ENCODE measurements around the gene LMBR1. TPM values are rescaled to one million over a fixed set of nuclear protein-coding genes. Genes with fewer than 3 reads are reported as not detected.

LMBR1 gene
- total and polyA plus RNA-seq, 2 of the 13 experiments (the other 11 are each of a cell fraction or from before 2014, with no cell fraction given): 20.9 to 39.6 TPM

DNA sequence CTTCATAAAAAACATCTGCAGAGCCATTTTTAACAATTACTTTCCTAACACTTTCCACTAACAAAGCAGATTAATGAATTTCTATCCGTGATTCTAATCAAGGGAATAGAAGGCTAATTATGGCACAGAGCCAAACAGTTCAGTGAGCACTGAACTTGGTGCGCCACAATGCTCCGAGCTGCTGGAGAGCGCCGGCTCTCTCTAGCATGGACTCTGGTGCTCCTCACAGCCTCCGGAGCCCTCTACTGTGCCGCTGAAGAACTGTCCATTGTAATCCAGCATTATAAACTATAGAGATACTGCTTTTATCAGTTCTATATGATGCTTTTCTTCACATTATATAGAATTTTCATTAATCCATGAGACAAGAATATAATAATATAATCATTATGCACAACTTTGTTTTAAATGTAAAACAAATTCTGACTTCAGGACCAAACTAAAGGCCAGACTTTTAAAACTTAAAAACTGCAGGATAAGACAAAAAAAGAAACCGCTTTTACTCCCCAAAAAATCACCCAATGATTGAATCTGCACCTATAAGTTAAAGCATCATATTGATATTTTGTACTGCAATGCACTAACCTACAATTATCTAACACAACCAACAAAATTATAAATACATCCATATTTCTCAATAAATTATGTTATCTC is 128.8 kb downstream of the LMBR1 start (continued):
- TF ChIP-seq EP300 (IDR thresholded peaks at IDR 0.05; ENCODE audit: low read depth in 2 of 2, low read length in 2 of 2): no peak
- no peak for TF ChIP-seq EP300 (CRISPR knock-in tag; IDR thresholded peaks at IDR 0.05; ENCODE audit: borderline replicate concordance)
- TF ChIP-seq, protein P1, sequence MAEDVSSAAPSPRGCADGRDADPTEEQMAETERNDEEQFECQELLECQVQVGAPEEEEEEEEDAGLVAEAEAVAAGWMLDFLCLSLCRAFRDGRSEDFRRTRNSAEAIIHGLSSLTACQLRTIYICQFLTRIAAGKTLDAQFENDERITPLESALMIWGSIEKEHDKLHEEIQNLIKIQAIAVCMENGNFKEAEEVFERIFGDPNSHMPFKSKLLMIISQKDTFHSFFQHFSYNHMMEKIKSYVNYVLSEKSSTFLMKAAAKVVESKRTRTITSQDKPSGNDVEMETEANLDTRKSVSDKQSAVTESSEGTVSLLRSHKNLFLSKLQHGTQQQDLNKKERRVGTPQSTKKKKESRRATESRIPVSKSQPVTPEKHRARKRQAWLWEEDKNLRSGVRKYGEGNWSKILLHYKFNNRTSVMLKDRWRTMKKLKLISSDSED (CRISPR knock-in tag; IDR thresholded peaks at IDR 0.05): no peak
- peak; percentile 33; the same call in 1 of the 2 replicates for TF ChIP-seq RXRB (CRISPR knock-in tag; IDR thresholded peaks at IDR 0.05; ENCODE audit: borderline replicate concordance)
- TF ChIP-seq, protein P2, sequence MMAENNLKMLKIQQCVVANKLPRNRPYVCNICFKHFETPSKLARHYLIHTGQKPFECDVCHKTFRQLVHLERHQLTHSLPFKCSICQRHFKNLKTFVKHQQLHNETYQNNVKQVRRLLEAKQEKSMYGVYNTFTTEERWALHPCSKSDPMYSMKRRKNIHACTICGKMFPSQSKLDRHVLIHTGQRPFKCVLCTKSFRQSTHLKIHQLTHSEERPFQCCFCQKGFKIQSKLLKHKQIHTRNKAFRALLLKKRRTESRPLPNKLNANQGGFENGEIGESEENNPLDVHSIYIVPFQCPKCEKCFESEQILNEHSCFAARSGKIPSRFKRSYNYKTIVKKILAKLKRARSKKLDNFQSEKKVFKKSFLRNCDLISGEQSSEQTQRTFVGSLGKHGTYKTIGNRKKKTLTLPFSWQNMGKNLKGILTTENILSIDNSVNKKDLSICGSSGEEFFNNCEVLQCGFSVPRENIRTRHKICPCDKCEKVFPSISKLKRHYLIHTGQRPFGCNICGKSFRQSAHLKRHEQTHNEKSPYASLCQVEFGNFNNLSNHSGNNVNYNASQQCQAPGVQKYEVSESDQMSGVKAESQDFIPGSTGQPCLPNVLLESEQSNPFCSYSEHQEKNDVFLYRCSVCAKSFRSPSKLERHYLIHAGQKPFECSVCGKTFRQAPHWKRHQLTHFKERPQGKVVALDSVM (CRISPR knock-in tag; IDR thresholded peaks at IDR 0.05): no peak
- TF ChIP-seq MEIS2 (CRISPR knock-in tag; IDR thresholded peaks at IDR 0.05): no peak
- TF ChIP-seq CENPX (CRISPR knock-in tag; IDR thresholded peaks at IDR 0.05): no peak

DNA sequence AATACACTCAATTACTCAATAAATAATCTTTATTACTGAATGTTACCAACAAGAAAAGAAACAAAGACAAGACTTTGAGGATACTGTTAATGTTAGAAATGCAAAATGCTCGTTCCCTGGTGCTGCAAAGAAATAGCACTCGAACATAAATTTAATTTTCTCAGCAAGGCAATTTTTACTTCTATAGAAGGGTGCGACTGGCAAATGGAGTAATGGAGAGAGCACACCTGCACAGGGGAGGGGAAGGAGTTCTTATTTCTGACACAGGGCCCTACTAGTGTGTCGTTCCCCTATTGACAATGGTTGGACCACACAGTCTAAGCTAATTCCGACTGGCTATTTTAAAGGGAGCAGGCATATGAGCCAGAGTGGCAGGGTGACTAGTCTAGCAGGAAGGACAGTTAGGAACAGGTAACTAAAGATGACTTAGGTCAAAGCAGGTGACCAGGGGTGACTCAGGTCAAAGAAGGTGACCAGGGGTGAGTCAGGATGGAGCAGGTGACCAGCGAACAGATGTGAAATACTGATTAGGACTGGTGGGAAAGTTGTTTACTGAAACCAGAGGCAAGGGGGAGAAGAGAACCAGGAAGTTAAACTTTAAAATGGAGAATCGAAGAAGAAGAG is 133.3 kb downstream of the LMBR1 start:
- CTCF ChIA-PET (ENCODE audit: low intra/inter-chr PET ratio, low total read pairs): no interaction called here
- FAIRE-seq (no peak), DNase-seq (ENCODE audit: low spot score) (no peak), ATAC-seq (no peak)
- Histone ChIP-seq H3K79me2 (ENCODE audit: insufficient read depth, low read length) (no peaks in the 10 kb centered on the region), H3K4me1 (ENCODE audit: insufficient read depth, low read length) (peaks cover 12% of the 10 kb centered on the region), H3K9ac (ENCODE audit: insufficient read depth, low read depth, low read length) (no peak overlapping the region), H3K27ac (ENCODE audit: extremely low read length, insufficient read depth, low read length) (no peak overlapping the region), H3K9me3 (ENCODE audit: low read length) (peaks cover 7% of the 10 kb centered on the region; the same call in 1 of the 2 replicates), H2AFZ (ENCODE audit: low read length) (no peak overlapping the region), H3K4me2 (ENCODE audit: low read depth, low read length) (no peak overlapping the region), H3K27me3 (ENCODE audit: control insufficient read depth in 1 of 2, insufficient read depth in 2 of 2, low read length in 2 of 2) (no peaks in the 10 kb centered on the region), H3K36me3 (replicated peaks in 1 of 2; ENCODE audit: control insufficient read depth in 1 of 2, insufficient read depth in 2 of 2, low read length in 2 of 2) (peaks cover 1 to 17% of the 10 kb centered on the region in 2 experiments; a peak in 3 of 5 replicates), H3K4me3 (replicated peaks in 1 of 3; ENCODE audit: insufficient read depth in 1 of 3, low read depth in 2 of 3, low read length in 3 of 3) (no peak overlapping the region), H4K20me1 (ENCODE audit: insufficient read depth, low read length) (no peaks in the 10 kb centered on the region)
- BruUV-seq (replicated peaks): no TSS peak
- intact Hi-C loops (cut with micrococcal nuclease; ENCODE audit: unreplicated experiment): loop anchor here (5.0 kb wide), 1 partner anchor 92 kb away; no protein-coding TSS in a partner anchor
- TF ChIP-seq GATAD1 (CRISPR knock-in tag; IDR thresholded peaks at IDR 0.05) (no peak), ZNF562 (CRISPR knock-in tag; IDR thresholded peaks at IDR 0.05; ENCODE audit: borderline replicate concordance) (peak; percentile 62; the same call in 1 of the 2 replicates), MTF2 (CRISPR knock-in tag; IDR thresholded peaks at IDR 0.05; ENCODE audit: borderline replicate concordance) (no peak)
- in situ Hi-C loops (cut with HindIII; ENCODE audit: extremely low pct_ligation_motif_present, low pct_unique_long_range_greater_than_20kb): loop anchor here (10.0 kb wide), 1 partner anchor 105 kb away; no protein-coding TSS in a partner anchor
- WGBS (ENCODE audit: low lambda C conversion rate): 97% methylated on average over 7 of the region's 7 CpGs
- POLR2A ChIA-PET: no interaction called here

Data from HepG2 (cell line).